Measurements from ENCODE around the gene SCAMP5.

Gene SCAMP5

GRCh38 chr15:74956648-74957475 is 38.5 kb upstream of the SCAMP5 start, which contains the start of gene RPP25:
Gene RPP25, minus strand, starts transcription at chr15:74956772. Its CDS starts 189 bp downstream, at chr15:74956583.
- peak; percentile 90 for DNase-seq (ENCODE audit: low spot score)
- TF ChIP-seq CTCF (IDR thresholded peaks at IDR 0.05), result no peak
- H3K4me3 ChIP-seq, result peak within 1 kb of the TSS; percentile 72
- H3K27ac ChIP-seq, result peak within 1 kb of the TSS; percentile 91 to 99

- peak overlapping the region; percentile 72 for H3K4me3 ChIP-seq
These were observed 37.8 kb upstream of the SCAMP5 start for GRCh38 chr15:74957476-74958035.

DNA sequence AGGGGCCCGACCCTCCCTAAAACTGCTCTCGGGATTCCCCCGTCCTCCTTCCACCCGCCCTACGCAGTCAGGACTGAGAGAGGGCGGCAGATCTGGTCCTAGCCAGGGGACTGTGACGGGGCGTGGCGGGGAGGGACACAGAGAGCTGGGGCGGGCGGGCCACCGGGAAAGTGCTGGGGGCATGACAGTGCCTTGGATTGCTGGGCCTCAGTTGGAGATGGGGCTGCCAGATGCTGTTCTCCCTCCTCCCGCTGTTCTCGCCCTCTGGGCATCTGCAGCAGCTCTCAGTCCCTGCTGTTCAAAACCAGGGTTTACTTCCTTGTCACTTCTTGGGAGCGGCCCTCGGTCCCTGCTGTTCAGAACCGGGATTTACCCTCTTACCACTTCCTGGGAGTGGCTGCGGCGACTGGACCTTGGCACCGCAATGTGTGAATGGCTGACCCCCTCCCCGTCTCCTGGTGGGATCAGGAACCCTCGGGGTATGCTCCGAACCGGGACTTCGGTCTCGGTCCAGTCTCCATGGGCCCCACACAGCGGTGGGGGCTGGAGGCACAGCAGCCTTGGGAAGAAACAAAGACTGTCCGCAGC is 36.9 kb upstream of the SCAMP5 start:
- DNase-seq (ENCODE audit: low spot score), result peak; percentile 87
- H3K27ac ChIP-seq, result peak overlapping the region; percentile 11 to 85

More at GRCh38 chr15:74957476-74958035, 37.8 kb upstream of the SCAMP5 start:
- peak overlapping the region; percentile 91 to 99 for H3K27ac ChIP-seq
- TF ChIP-seq CTCF (IDR thresholded peaks at IDR 0.05), result no peak
- no peak for DNase-seq (ENCODE audit: low spot score)

GRCh38 chr15:74958908-74959585 is 36.3 kb upstream of the SCAMP5 start:
- H3K4me3 ChIP-seq, result peak overlapping the region; percentile 72
- no peak for DNase-seq (ENCODE audit: low spot score)
- no peak for TF ChIP-seq CTCF (IDR thresholded peaks at IDR 0.05)
- peak overlapping the region in 1 of 2 donors; percentile 85 for H3K27ac ChIP-seq

More for the DNA sequence above, 36.9 kb upstream of the SCAMP5 start:
- peak overlapping the region; percentile 72 for H3K4me3 ChIP-seq
- TF ChIP-seq CTCF (IDR thresholded peaks at IDR 0.05), result no peak

- no peak for DNase-seq (ENCODE audit: low spot score)
- H3K27ac ChIP-seq, result peak overlapping the region; percentile 6 to 85
- TF ChIP-seq CTCF (IDR thresholded peaks at IDR 0.05), result no peak
- peak overlapping the region; percentile 72 for H3K4me3 ChIP-seq
These were observed 35.8 kb upstream of the SCAMP5 start for GRCh38 chr15:74959586-74959939.

DNA sequence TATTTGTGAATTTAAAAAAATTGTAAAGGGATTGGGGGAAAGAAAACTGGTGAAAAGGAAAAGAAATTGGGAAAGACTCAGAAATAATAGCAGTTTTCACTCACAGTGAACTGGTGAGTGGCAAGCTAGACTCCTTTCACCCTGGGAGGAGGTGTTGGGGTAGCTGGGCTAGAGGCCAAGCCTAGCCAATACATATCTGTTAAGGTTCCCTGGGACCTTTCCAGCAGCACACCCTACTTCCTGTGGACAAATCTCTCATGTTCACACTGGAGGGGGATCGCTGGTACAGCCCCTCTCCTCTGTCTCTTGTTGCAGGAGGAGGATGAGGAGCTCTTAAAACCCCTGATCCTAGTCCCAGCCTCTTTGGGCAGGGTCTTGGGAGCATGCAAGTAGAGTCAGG is 35.1 kb upstream of the SCAMP5 start:
- TF ChIP-seq CTCF (IDR thresholded peaks at IDR 0.05), result no peak
- no peak for DNase-seq (ENCODE audit: low spot score)
- H3K27ac ChIP-seq, result no peak overlapping the region
- no peak overlapping the region for H3K4me3 ChIP-seq
